Right cardiac atrium (tissue), 5 donors: ENCODE data around the gene APP. TPM values are rescaled to one million over a fixed set of nuclear protein-coding genes. Genes with fewer than 3 reads are reported as not detected.

ENCODE experiments used
- ATAC-seq, 2 donors: fragments of 200-7000 bp; cut with Tn5 transposase; one replicate each; pipeline versions ENCODE4 v1.8.0 to v1.9.1; 2020; ENCODE audit warnings: moderate library complexity in 2 of 2, mild to moderate bottlenecking in 1 of 2
- DNase-seq, 3 donors: peaks; one replicate each; pipeline ENCODE4 v3.0.0-alpha.2; 2020
- H3K27ac ChIP-seq: one replicate; pipeline ENCODE4 v1.5.1; 2013; ENCODE audit warnings: mild to moderate bottlenecking, low read length, control low read depth, moderate library complexity
- H3K27me3 ChIP-seq: one replicate; pipeline ENCODE4 v1.6.1; 2013; ENCODE audit not compliant: control insufficient read depth, insufficient read depth
- H3K4me1 ChIP-seq: one replicate; pipeline ENCODE4 v1.6.1; 2013; ENCODE audit warnings: low read length; ENCODE audit not compliant: control insufficient read depth, insufficient read depth
- H3K4me3 ChIP-seq: one replicate; pipeline ENCODE4 v1.5.1; 2013; ENCODE audit warnings: low read length, control low read depth
- H3K9me3 ChIP-seq: one replicate; pipeline ENCODE4 v1.6.1; 2013; ENCODE audit warnings: low read length; ENCODE audit not compliant: control insufficient read depth
- WGBS: extraction: QIAGEN DNeasy Blood & Tissue Kit; methylation state at CpG from one replicate; pipeline ENCODE4 v1.1.7; 2013; 5-methylcytosine and 5-hydroxymethylcytosine counted together
- intact Hi-C, 4 donors: fragments of 100-400 bp; cut with DNase I; formaldehyde crosslinking; loops; one replicate each; pipeline versions ENCODE4 v1.11.0 to v1.14.0; 2022 to 2023
- polyA plus RNA-seq: library from polyadenylated mRNA; stranded (reverse); fragments of 200-250 nt; gene quantifications from one replicate; pipeline ENCODE4 v1.2.3, GENCODE V29; 2013
- total RNA-seq, 4 donors: library from RNA; stranded (reverse); fragmentation: NEBNext Ultra II Directional; extraction: Animal tissue kit (Norgen Biotek cat#: 25700); gene quantifications; one replicate each; pipeline ENCODE4 v1.2.1, GENCODE V29; 2021
- donor health status: healthy with polysubstance abuse.
- donor health status: DM: no; HTN: yes; CAD: no.
- donor health status: DM: no; HTN: no; CAD: no.
- donor health status: DM: no; HTN: yes; CAD: no; lungs with severe emphysema.
- donor health status: DM: yes; HTN: yes; CAD: no.

The APP gene
- total and polyA plus RNA-seq, 5 donors, result 277 to 535 (median 448) TPM

DNA sequence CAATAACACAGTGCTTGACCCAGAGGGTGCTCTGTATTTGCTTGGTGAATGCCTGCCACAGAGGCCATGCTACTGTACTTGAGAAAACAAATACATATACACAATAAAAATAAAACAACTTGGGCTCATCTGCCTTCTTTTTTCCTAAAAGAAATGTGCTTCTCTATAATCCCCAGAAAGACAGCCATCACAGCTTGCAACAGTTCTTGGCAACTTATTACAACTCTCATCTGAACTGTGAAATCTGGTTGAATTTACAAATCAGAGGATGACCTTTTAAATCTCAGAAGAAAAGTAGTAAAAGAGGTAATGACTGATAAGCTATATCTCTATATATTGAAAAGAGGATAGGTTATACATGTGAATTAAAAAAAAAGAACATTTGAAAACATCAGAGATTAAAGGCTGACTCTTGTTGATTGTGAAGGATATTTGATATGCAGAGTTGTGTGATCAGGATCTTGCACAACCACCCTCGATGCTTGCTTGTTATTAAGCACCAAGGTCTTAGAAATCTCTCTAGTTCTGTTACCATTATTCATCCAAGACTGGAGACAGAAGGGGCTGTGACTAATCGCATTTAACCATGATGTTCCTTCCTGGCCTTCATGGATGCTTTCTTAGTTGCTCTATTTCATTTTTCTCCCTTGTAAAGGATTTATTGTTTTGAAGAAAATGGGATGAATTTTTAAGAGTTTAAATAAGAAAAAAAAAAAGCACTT, 213.4 kb downstream of the APP start:
- 67% methylated on average over 2 of the region's 2 CpGs for WGBS
- DNase-seq, result no peak
- no peak overlapping the region for H3K27ac ChIP-seq

DNA sequence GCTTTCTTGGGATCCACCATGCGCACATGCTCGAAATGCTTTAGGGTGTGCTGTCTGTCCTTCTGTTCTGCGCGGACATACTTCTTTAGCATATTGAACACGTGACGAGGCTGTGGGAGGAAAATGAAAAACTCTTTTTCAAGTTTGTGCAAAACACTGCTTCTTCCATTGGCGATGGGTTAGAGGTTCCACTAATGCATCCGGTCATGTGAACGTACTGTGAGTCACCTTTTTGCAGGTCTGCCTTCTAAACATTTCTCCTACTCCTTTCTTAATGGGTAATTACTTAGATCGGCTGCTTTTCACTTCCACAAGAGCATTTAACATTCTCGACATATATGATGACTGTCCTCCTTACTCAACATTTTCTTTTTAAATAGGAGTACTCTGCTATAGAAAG, 214.9 kb downstream of the APP start:
- Histone ChIP-seq H3K4me3 (no peak overlapping the region), H3K27me3 (no peaks in the 10 kb centered on the region), H3K9me3 (no peaks in the 10 kb centered on the region), H3K27ac (no peak overlapping the region), H3K4me1 (no peaks in the 10 kb centered on the region)
- DNase-seq (no peak), ATAC-seq (no peak)
- intact Hi-C loops, result no loop called here
- 98% methylated on average over 11 of the region's 11 CpGs for WGBS

More for the DNA sequence above, 213.4 kb downstream of the APP start:
- intact Hi-C loops, result no loop called here
- no peaks in the 10 kb centered on the region for H3K9me3 ChIP-seq
- H3K4me3 ChIP-seq, result no peak overlapping the region
- peak; percentile 42 to 66 for ATAC-seq
- no peaks in the 10 kb centered on the region for H3K27me3 ChIP-seq
- no peaks in the 10 kb centered on the region for H3K4me1 ChIP-seq

DNA sequence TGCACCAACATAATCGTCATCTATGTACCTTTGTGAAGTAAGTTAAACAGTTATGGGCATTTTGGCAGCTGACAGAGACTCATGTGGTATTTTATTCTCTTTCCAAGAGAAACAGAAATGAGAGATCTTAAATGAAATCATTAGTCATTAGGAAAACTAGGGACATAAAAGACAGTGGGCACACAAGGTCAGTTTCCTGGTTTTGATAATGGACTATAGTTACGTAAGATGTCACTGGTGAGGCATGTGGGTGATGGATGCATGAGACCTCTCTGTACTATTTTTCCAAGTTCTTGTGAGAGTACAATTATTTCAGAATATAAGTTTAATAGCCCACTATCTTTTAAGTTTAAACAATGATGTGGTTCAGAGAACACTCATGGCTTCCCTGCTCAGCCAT, 216.9 kb downstream of the APP start:
- ATAC-seq (peak; percentile 38 to 73), DNase-seq (no peak)
- no peaks in the 10 kb centered on the region for H3K4me1 ChIP-seq
- 87% methylated on average over 2 of the region's 2 CpGs for WGBS
- H3K4me3 ChIP-seq, result no peak overlapping the region
- H3K27me3 ChIP-seq, result no peaks in the 10 kb centered on the region
- no peaks in the 10 kb centered on the region for H3K9me3 ChIP-seq
- intact Hi-C loops, result no loop called here
- no peak overlapping the region for H3K27ac ChIP-seq

DNA sequence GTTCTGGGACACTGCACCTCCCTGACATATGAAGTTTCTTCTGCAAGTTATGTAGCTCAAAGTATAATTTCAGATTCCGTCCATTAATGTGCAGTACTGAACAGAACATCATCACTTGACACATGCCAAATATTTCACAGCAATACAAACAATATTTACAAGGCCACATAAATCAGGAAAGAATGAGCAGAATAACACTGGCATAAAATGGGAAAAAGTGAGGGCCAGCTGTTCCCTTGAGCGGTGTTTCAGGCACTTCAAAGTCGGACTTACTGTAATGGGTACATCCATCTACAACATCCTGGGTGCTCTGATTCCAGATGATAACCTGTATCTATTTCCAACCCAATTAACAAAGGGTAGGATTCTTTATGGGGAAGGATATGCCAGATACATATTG, 217.4 kb downstream of the APP start:
- Histone ChIP-seq H3K4me3 (no peak overlapping the region), H3K4me1 (no peaks in the 10 kb centered on the region), H3K27me3 (no peaks in the 10 kb centered on the region), H3K27ac (no peak overlapping the region), H3K9me3 (no peaks in the 10 kb centered on the region)
- ATAC-seq (no peak), DNase-seq (no peak)
- 94% methylated on average over 3 of the region's 3 CpGs for WGBS
- intact Hi-C loops, result no loop called here

DNA sequence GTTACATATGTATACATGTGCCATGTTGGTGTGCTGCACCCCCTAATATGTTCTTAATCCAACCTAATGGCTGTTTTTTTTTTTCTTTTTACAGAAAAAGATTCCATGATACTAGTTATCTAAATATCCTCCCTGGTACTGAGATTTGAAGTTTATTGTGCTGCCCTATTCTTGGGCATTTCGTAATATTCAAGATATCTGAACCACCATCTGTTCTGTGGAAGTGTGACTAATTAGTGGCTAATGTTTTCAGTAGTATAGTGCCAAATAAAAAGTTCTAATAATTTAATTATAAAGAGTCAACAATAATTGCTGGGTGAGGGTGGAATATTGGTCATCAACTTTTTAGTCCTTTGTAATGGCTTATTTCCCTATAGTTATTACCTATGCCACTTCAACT, 218.3 kb downstream of the APP start:
- Histone ChIP-seq H3K9me3 (no peaks in the 10 kb centered on the region), H3K27ac (no peak overlapping the region), H3K4me3 (no peak overlapping the region), H3K27me3 (no peaks in the 10 kb centered on the region), H3K4me1 (no peaks in the 10 kb centered on the region)
- intact Hi-C loops, result no loop called here
- ATAC-seq (no peak), DNase-seq (no peak)
- 90% methylated on average over 1 of the region's 1 CpG for WGBS

DNA sequence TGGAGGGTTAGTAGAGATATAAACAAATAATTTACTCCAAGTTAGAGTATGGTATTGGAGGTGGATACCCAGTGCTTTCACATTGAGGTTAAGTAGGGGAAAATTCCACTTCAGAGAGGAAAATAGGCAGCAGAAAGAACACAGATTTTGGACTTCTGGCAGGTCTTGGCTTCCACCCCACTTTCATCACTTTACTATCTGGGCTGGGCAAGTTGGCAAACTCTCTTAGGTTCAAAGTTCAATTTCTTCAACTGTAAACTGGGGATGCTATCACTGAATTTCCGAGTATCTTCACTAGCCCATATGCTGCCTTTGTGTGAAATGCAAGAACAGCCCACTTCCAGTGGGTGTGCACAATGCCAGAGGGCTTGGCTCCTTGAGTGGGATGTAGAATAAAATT, 220.9 kb downstream of the APP start:
- Histone ChIP-seq H3K4me1 (peaks cover 1% of the 10 kb centered on the region), H3K27ac (no peak overlapping the region), H3K4me3 (no peak overlapping the region), H3K9me3 (no peaks in the 10 kb centered on the region), H3K27me3 (no peaks in the 10 kb centered on the region)
- DNase-seq (peak in 1 of 3 donors; percentile 55), ATAC-seq (peak; percentile 48 to 70)
- WGBS, result 0% methylated on average over 1 of the region's 1 CpG
- intact Hi-C loops, result no loop called here

DNA sequence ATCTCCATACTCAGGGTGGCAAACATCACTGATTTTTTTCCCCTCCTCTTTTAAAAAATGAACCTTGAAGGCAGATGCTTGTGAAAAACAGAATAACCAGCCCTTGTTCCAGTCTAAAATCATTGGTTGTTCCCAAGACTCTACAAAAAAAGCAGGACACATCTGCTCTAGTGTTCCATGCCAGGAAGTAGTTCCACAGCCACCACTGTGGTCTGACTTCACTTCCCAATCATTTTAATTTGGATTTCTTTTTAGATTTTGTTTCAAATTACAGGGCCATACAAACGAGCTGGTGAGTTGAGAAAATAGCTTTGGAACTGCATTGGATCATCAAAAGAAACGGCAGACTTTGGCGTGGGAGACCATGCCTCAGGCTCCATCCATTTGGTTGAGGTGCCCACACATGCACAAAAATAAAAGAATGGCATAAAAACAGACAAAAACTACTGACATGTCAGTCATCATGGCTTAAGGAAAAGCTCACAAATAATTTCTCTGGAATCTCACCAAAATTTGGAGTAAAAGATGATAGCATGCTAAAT, 225.8 kb downstream of the APP start:
- Histone ChIP-seq H3K4me1 (peaks cover 1% of the 10 kb centered on the region), H3K27me3 (no peaks in the 10 kb centered on the region), H3K27ac (no peak overlapping the region), H3K9me3 (no peaks in the 10 kb centered on the region), H3K4me3 (no peak overlapping the region)
- intact Hi-C loops, result no loop called here
- ATAC-seq (peak in 1 of 2 donors; percentile 43), DNase-seq (no peak)
- 58% methylated on average over 3 of the region's 3 CpGs for WGBS

DNA sequence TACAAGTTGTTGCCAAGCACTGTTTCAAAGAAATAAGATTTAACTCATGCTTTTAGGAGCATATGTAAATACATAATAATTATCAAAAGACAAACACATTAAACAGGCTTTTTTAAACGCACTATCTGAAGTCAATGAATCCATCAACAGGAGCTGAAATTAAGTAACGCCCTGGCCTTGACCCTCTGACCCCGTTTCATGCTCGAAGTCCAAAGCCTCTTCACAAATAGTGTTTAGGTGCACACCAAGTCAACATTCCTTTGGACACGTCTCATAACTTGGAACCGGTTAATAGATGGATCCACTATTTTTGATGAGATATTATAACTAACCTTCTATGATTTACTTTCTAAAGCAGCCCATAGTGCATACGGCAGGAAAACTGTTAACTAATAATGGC, 226.5 kb downstream of the APP start:
- Histone ChIP-seq H3K4me1 (peaks cover 2% of the 10 kb centered on the region), H3K4me3 (no peak overlapping the region), H3K27me3 (no peaks in the 10 kb centered on the region), H3K9me3 (no peaks in the 10 kb centered on the region), H3K27ac (no peak overlapping the region)
- 64% methylated on average over 7 of the region's 7 CpGs for WGBS
- DNase-seq (peak in 1 of 3 donors; percentile 48), ATAC-seq (no peak)
- intact Hi-C loops, result no loop called here

DNA sequence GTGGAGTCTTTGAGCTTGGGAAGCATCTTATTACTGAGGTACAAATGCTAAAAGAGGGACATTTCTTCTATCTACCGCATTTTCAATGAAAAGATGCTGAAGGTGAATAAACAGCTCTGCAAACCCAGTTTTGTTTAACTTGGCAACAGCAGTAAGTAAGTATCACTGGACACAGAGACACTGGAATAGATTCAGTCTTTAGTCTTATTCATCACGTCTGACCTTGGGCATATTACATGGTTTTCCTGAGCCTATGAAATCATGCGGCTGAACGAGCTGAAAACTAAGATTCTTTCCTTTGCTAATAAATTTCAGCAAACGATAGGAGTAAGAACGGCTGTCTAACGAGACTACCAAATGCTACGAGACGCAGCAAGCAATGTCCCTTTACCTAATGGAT, 228.4 kb downstream of the APP start:
- Histone ChIP-seq H3K9me3 (no peaks in the 10 kb centered on the region), H3K27ac (no peak overlapping the region), H3K27me3 (no peaks in the 10 kb centered on the region), H3K4me3 (no peak overlapping the region), H3K4me1 (peaks cover 8% of the 10 kb centered on the region)
- intact Hi-C loops, result no loop called here
- ATAC-seq, result peak; percentile 19 to 43
- DNase-seq, result no peak
- 55% methylated on average over 9 of the region's 9 CpGs for WGBS

DNA sequence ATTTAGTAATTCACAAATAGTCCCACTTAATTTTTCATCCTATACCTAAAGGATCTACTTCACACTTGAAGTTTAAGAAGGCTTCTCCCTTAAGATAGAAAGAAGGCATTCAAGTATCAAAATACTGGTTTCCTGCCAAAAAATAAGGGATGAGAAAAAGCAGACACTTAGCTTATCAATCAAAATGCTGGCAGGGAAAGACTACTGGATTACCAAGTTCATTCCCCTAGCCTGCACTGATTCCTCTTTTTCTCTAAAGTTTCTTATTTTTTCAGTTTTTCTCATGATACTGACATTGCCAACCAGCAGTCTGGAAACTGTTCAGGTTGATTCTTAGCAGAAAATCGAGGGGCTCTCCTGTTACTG, 231.2 kb downstream of the APP start:
- intact Hi-C loops, result no loop called here
- H3K27me3 ChIP-seq, result no peaks in the 10 kb centered on the region
- 26% methylated on average over 1 of the region's 1 CpG for WGBS
- H3K4me1 ChIP-seq, result peaks cover 9% of the 10 kb centered on the region
- no peaks in the 10 kb centered on the region for H3K9me3 ChIP-seq
- no peak overlapping the region for H3K4me3 ChIP-seq
- H3K27ac ChIP-seq, result no peak overlapping the region
- no peak for DNase-seq
- ATAC-seq, result no peak

DNA sequence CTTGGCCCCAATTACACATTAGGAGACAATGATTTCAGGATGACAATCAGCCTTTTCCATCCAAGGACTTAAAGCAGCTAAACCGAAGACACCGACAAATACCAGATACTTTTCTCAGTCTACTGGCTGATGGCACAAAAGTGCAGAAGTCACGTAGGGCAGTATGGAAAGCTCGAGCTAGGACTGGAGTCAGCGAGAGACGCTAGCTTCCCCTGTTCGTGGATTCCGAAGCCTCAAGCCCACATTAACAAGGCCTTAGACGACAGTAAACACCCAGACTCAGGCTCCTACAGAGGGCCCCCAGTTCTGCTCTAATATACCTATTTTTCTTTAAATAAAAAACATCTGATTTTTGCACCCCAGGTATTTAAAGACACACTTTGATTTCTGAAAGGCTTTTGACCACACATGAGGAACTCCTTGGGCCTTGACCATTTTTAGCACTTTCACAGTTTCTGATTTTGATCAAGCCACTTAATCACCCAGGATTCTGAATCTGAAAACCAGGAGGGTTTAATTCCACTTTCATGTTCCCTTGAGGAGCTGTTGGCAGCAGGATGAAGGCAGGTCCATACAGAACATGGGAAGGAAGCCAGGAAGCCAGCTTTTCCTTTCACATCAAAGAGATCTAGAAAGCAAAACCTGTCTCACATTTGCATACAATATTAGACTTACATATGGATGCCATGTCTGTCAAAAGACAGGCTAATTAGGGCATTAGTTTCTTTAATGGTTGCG, 231.7 kb downstream of the APP start:
- ATAC-seq, result no peak
- peaks cover 12% of the 10 kb centered on the region for H3K4me1 ChIP-seq
- no peak overlapping the region for H3K4me3 ChIP-seq
- intact Hi-C loops, result no loop called here
- 89% methylated on average over 10 of the region's 10 CpGs for WGBS
- no peak for DNase-seq
- no peaks in the 10 kb centered on the region for H3K9me3 ChIP-seq
- H3K27me3 ChIP-seq, result no peaks in the 10 kb centered on the region
- H3K27ac ChIP-seq, result no peak overlapping the region
